ENCODE measurements around the gene CRELD1. TPM values are rescaled to one million over a fixed set of nuclear protein-coding genes. Genes with fewer than 3 reads are reported as not detected.

Gene CRELD1
- total RNA-seq (10 to 100 TPM; 47.7 to 58.2 TPM), polyA plus RNA-seq (10 to 100 TPM; 17.3 to 28.2 TPM)

- CTCF ChIA-PET (ENCODE audit: partially characterized antibody) = interaction anchor here (0.6 to 4.0 kb wide), 27 partner anchors 8 to 807 kb away, joined by 3 to 48 read pairs (median 6); partner anchors contain the start of genes ARPC4, EMC3, JAGN1 and PRRT3
- Histone ChIP-seq H3K9me3 (ENCODE audit: control insufficient read depth in 1 of 2, low read length in 2 of 2) (no peaks in the 10 kb centered on the region), H3K27me3 (ENCODE audit: insufficient read depth, low read length) (no peaks in the 10 kb centered on the region), H3K36me3 (ENCODE audit: insufficient read depth, low read length) (no peaks in the 10 kb centered on the region), H3K4me3 (ENCODE audit: low read length in 2 of 2) (peak within 1 kb of the TSS; percentile 87 to 90), H3K4me1 (ENCODE audit: insufficient read depth, low read length) (peaks cover 34% of the 10 kb centered on the region), H3K27ac (ENCODE audit: low read depth, low read length) (peak within 1 kb of the TSS; percentile 89)
- H3K36me3 Mint-ChIP-seq = peaks cover 3 to 28% of the 10 kb centered on the region in 2 donors
- no peaks in the 10 kb centered on the region for H3K27me3 Mint-ChIP-seq
- H3K4me1 Mint-ChIP-seq = peaks cover 18 to 55% (median 39%) of the 10 kb centered on the region in 4 donors
- POLR2A ChIA-PET (ENCODE audit: partially characterized antibody) = interaction anchor here (0.7 to 7.5 kb wide), 44 partner anchors 8 to 1339 kb away, joined by 3 to 225 read pairs (median 6); partner anchors contain the start of genes ARPC4, ATG7, BRPF1 and EMC3
- peak within 1 kb of the TSS; percentile 95 to 98 (median 97) for H3K4me3 Mint-ChIP-seq
- H3K27ac Mint-ChIP-seq = peak within 1 kb of the TSS; percentile 94 to 100 (median 99)
- no peaks in the 10 kb centered on the region for H3K9me3 Mint-ChIP-seq
- peak; percentile 97 to 99 (median 97) for DNase-seq
- intact Hi-C loops (cut with micrococcal nuclease) = loop anchor here (1.0 to 5.0 kb wide), 15 partner anchors 13 to 805 kb away; partner anchors contain the start of genes BRK1, BRPF1, EMC3 and FANCD2
These were observed at the start of gene CRELD1 for GRCh38 chr3:9933561-9934234. Gene CRELD1, plus strand, starts transcription at chr3:9933834. Its CDS starts 605 bp downstream, at chr3:9934439.

GRCh38 chr3:9884555-9885165 is 49.0 kb upstream of the CRELD1 start:
- H3K27me3 Mint-ChIP-seq = peaks cover 0 to 2% of the 10 kb centered on the region in 2 donors
- POLR2A ChIA-PET (ENCODE audit: partially characterized antibody) = no interaction called here
- no peak overlapping the region for H3K27ac Mint-ChIP-seq
- peaks cover under 1% of the 10 kb centered on the region for H3K4me1 ChIP-seq (ENCODE audit: insufficient read depth, low read length)
- no peaks in the 10 kb centered on the region for H3K9me3 ChIP-seq (ENCODE audit: control insufficient read depth in 1 of 2, low read length in 2 of 2)
- no peak overlapping the region for H3K4me3 Mint-ChIP-seq
- no peaks in the 10 kb centered on the region for H3K36me3 Mint-ChIP-seq
- no peak overlapping the region for H3K27ac ChIP-seq (ENCODE audit: low read depth, low read length)
- intact Hi-C loops (cut with micrococcal nuclease) = no loop called here
- DNase-seq = no peak
- no peak overlapping the region for H3K4me3 ChIP-seq (ENCODE audit: low read length in 2 of 2)
- H3K27me3 ChIP-seq (ENCODE audit: insufficient read depth, low read length) = no peaks in the 10 kb centered on the region
- peaks cover 0 to 2% (median 0%) of the 10 kb centered on the region in 4 donors for H3K4me1 Mint-ChIP-seq
- H3K9me3 Mint-ChIP-seq = no peaks in the 10 kb centered on the region
- CTCF ChIA-PET (ENCODE audit: partially characterized antibody) = interaction anchor here (0.8 to 1.6 kb wide), 2 partner anchors 30 to 450 kb away, joined by 3 read pairs; no protein-coding TSS in a partner anchor
- no peaks in the 10 kb centered on the region for H3K36me3 ChIP-seq (ENCODE audit: insufficient read depth, low read length)

- ChIA-PET CTCF (ENCODE audit: partially characterized antibody) (no interaction called here), POLR2A (ENCODE audit: partially characterized antibody) (no interaction called here)
- no peaks in the 10 kb centered on the region for H3K27me3 ChIP-seq (ENCODE audit: insufficient read depth, low read length)
- H3K4me3 Mint-ChIP-seq = no peak overlapping the region
- no peak overlapping the region for H3K4me3 ChIP-seq (ENCODE audit: low read length in 2 of 2)
- peaks cover 3 to 19% (median 5%) of the 10 kb centered on the region in 4 donors for H3K4me1 Mint-ChIP-seq
- H3K36me3 Mint-ChIP-seq = peaks cover 0 to 11% of the 10 kb centered on the region in 2 donors
- no peak overlapping the region for H3K27ac ChIP-seq (ENCODE audit: low read depth, low read length)
- no peak overlapping the region for H3K27ac Mint-ChIP-seq
- peaks cover 0 to 2% of the 10 kb centered on the region in 2 donors for H3K27me3 Mint-ChIP-seq
- H3K4me1 ChIP-seq (ENCODE audit: insufficient read depth, low read length) = peaks cover 10% of the 10 kb centered on the region
- no peak for DNase-seq
- no peaks in the 10 kb centered on the region for H3K36me3 ChIP-seq (ENCODE audit: insufficient read depth, low read length)
- H3K9me3 Mint-ChIP-seq = no peaks in the 10 kb centered on the region
- H3K9me3 ChIP-seq (ENCODE audit: control insufficient read depth in 1 of 2, low read length in 2 of 2) = no peaks in the 10 kb centered on the region
- intact Hi-C loops (cut with micrococcal nuclease) = no loop called here
These were observed 47.3 kb upstream of the CRELD1 start for GRCh38 chr3:9886328-9886727.

GRCh38 chr3:9887480-9887879 is 46.2 kb upstream of the CRELD1 start:
- Histone ChIP-seq H3K27ac (ENCODE audit: low read depth, low read length) (no peak overlapping the region), H3K27me3 (ENCODE audit: insufficient read depth, low read length) (no peaks in the 10 kb centered on the region), H3K4me3 (ENCODE audit: low read length in 2 of 2) (no peak overlapping the region), H3K4me1 (ENCODE audit: insufficient read depth, low read length) (peaks cover 20% of the 10 kb centered on the region), H3K36me3 (ENCODE audit: insufficient read depth, low read length) (no peaks in the 10 kb centered on the region), H3K9me3 (ENCODE audit: control insufficient read depth in 1 of 2, low read length in 2 of 2) (no peaks in the 10 kb centered on the region)
- no peak overlapping the region for H3K4me3 Mint-ChIP-seq
- peaks cover 3 to 15% of the 10 kb centered on the region in 2 donors for H3K36me3 Mint-ChIP-seq
- H3K27me3 Mint-ChIP-seq = peaks cover 0 to 2% of the 10 kb centered on the region in 2 donors
- POLR2A ChIA-PET (ENCODE audit: partially characterized antibody) = no interaction called here
- H3K27ac Mint-ChIP-seq = no peak overlapping the region
- CTCF ChIA-PET (ENCODE audit: partially characterized antibody) = no interaction called here
- DNase-seq = no peak
- intact Hi-C loops (cut with micrococcal nuclease) = no loop called here
- no peaks in the 10 kb centered on the region for H3K9me3 Mint-ChIP-seq
- peaks cover 8 to 26% (median 12%) of the 10 kb centered on the region in 4 donors for H3K4me1 Mint-ChIP-seq

- Mint-ChIP-seq H3K27ac (peak overlapping the region in 4 of 7 donors; percentile 42 to 99 (median 47)), H3K9me3 (no peaks in the 10 kb centered on the region), H3K4me1 (peaks cover 14 to 37% (median 20%) of the 10 kb centered on the region in 4 donors), H3K27me3 (peaks cover 0 to 2% of the 10 kb centered on the region in 2 donors), H3K36me3 (peaks cover 11 to 26% of the 10 kb centered on the region in 2 donors), H3K4me3 (peak overlapping the region in 2 of 8 donors; percentile 6 to 15)
- no peak for DNase-seq
- Histone ChIP-seq H3K4me3 (ENCODE audit: low read length in 2 of 2) (no peak overlapping the region), H3K36me3 (ENCODE audit: insufficient read depth, low read length) (peaks cover 8% of the 10 kb centered on the region), H3K27me3 (ENCODE audit: insufficient read depth, low read length) (no peaks in the 10 kb centered on the region), H3K27ac (ENCODE audit: low read depth, low read length) (no peak overlapping the region), H3K4me1 (ENCODE audit: insufficient read depth, low read length) (peaks cover 24% of the 10 kb centered on the region), H3K9me3 (ENCODE audit: control insufficient read depth in 1 of 2, low read length in 2 of 2) (no peaks in the 10 kb centered on the region)
- ChIA-PET CTCF (ENCODE audit: partially characterized antibody) (interaction anchor here (3.8 kb wide), 1 partner anchor 25 kb away, joined by 16 read pairs; no protein-coding TSS in a partner anchor), POLR2A (ENCODE audit: partially characterized antibody) (interaction anchor here (0.8 to 6.4 kb wide), 3 partner anchors 44 to 79 kb away, joined by 3 to 75 read pairs (median 7); partner anchors contain the start of gene CRELD1)
- intact Hi-C loops (cut with micrococcal nuclease) = no loop called here
These were observed 45.1 kb upstream of the CRELD1 start for GRCh38 chr3:9888540-9888939.

- Histone ChIP-seq H3K27ac (ENCODE audit: low read depth, low read length) (peak overlapping the region; percentile 100), H3K9me3 (ENCODE audit: control insufficient read depth in 1 of 2, low read length in 2 of 2) (no peaks in the 10 kb centered on the region), H3K4me1 (ENCODE audit: insufficient read depth, low read length) (peaks cover 32% of the 10 kb centered on the region), H3K27me3 (ENCODE audit: insufficient read depth, low read length) (no peaks in the 10 kb centered on the region), H3K36me3 (ENCODE audit: insufficient read depth, low read length) (peaks cover 10% of the 10 kb centered on the region), H3K4me3 (ENCODE audit: low read length in 2 of 2) (no peak overlapping the region)
- H3K27me3 Mint-ChIP-seq = no peaks in the 10 kb centered on the region
- peak overlapping the region in 5 of 8 donors; percentile 27 to 98 (median 96) for H3K4me3 Mint-ChIP-seq
- DNase-seq = no peak
- peaks cover 18 to 33% of the 10 kb centered on the region in 2 donors for H3K36me3 Mint-ChIP-seq
- peak overlapping the region; percentile 30 to 100 (median 99) for H3K27ac Mint-ChIP-seq
- H3K4me1 Mint-ChIP-seq = peaks cover 17 to 45% (median 27%) of the 10 kb centered on the region in 4 donors
- no peaks in the 10 kb centered on the region for H3K9me3 Mint-ChIP-seq
- ChIA-PET CTCF (ENCODE audit: partially characterized antibody) (interaction anchor here (3.1 to 3.8 kb wide), 3 partner anchors 25 to 57 kb away, joined by 16 to 23 read pairs (median 16); partner anchors contain the start of gene CRELD1), POLR2A (ENCODE audit: partially characterized antibody) (interaction anchor here (0.8 to 6.4 kb wide), 13 partner anchors 12 to 359 kb away, joined by 3 to 75 read pairs (median 12); partner anchors contain the start of genes ARPC4, CRELD1, EMC3 and IL17RE)
- intact Hi-C loops (cut with micrococcal nuclease) = no loop called here
These were observed 44.2 kb upstream of the CRELD1 start for GRCh38 chr3:9889405-9889804.
